ENCODE results near the gene TAS2R42. TPM values are rescaled to one million over a fixed set of nuclear protein-coding genes. Genes with fewer than 3 reads are reported as not detected.

TAS2R42 gene
- total and polyA plus RNA-seq, 2 of the 13 experiments (the other 11 are each of a cell fraction or from before 2014, with no cell fraction given): not detected

DNA sequence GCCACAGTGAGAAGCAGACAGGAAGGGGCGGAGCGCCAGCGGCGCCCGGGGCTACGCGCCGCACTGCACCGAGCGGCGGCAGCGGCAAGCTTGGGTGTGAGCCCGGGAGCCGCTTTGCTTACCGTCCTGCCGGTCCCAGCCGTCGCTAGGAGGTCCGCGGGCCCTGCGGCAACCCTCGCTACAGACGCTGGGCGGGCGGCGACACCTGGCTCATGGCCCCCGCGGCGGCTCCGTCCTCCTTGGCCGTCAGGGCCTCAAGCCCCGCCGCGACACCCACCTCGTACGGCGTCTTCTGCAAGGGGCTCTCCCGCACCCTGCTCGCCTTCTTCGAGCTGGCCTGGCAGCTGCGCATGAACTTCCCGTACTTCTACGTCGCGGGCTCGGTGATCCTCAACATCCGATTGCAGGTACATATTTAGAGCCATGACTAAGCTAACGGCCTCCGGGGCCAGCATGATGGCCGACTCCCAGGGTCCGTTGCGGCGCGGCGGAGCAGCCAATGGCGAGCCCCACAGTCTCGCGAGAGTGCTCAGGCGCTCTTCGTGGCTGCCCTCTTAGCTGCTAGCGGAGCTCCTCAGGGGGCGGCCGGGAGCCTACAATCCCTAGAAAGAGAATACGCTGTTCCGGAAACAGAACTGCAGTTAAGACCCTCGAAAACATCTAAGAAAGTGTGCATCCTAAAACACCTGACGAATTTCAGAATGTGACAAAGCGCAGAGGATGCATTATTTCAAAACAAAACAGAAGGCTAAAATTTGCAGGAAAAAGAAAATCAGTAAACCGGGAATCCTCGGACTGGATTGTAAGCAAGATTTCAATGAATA, 15.4 kb downstream of the TAS2R42 start, which contains the start of gene SMIM10L1 (continued):
- TF ChIP-seq TOPORS (CRISPR knock-in tag; IDR thresholded peaks at IDR 0.05) (no peak; the same call in 1 of the 2 replicates), HNRNPLL (IDR thresholded peaks at IDR 0.05; ENCODE audit: low read depth, low read length, poor library complexity, severe bottlenecking) (peak; percentile 67), NR2F6 (IDR thresholded peaks at IDR 0.05) (no peak), NR2F6 (CRISPR knock-in tag; IDR thresholded peaks at IDR 0.05) (no peak), RFX1 (IDR thresholded peaks at IDR 0.05) (no peak), ZUFSP (CRISPR knock-in tag; IDR thresholded peaks at IDR 0.05; ENCODE audit: borderline replicate concordance) (no peak), RFX5 (IDR thresholded peaks at IDR 0.05; ENCODE audit: low read depth, low read length) (no peak), ZNF619 (CRISPR knock-in tag; IDR thresholded peaks at IDR 0.05) (peak; percentile 80; the same call in 1 of the 2 replicates), IRX3 (CRISPR knock-in tag; IDR thresholded peaks at IDR 0.05; ENCODE audit: borderline replicate concordance, low read depth) (peak; percentile 87; the same call in 1 of the 2 replicates), SMARCC2 (IDR thresholded peaks at IDR 0.05) (no peak), HMGA1 (CRISPR knock-in tag; conservative IDR thresholded peaks at IDR 0.05) (no peak), ZNF782 (CRISPR knock-in tag; IDR thresholded peaks at IDR 0.05; ENCODE audit: borderline replicate concordance) (peak; percentile 74; the same call in 1 of the 2 replicates), CEBPG (CRISPR knock-in tag; IDR thresholded peaks at IDR 0.05) (peak; percentile 2; the same call in 1 of the 2 replicates), JDP2 (CRISPR knock-in tag; IDR thresholded peaks at IDR 0.05; ENCODE audit: borderline replicate concordance) (no peak), TEAD3 (CRISPR knock-in tag; optimal IDR thresholded peaks at IDR 0.05; ENCODE audit: borderline replicate concordance) (peak; percentile 22), ZSCAN21 (CRISPR knock-in tag; IDR thresholded peaks at IDR 0.05; ENCODE audit: borderline replicate concordance) (peak; percentile 94), ZNF768 (CRISPR knock-in tag; IDR thresholded peaks at IDR 0.05) (peak; percentile 84)
- TF ChIP-seq, protein P1, sequence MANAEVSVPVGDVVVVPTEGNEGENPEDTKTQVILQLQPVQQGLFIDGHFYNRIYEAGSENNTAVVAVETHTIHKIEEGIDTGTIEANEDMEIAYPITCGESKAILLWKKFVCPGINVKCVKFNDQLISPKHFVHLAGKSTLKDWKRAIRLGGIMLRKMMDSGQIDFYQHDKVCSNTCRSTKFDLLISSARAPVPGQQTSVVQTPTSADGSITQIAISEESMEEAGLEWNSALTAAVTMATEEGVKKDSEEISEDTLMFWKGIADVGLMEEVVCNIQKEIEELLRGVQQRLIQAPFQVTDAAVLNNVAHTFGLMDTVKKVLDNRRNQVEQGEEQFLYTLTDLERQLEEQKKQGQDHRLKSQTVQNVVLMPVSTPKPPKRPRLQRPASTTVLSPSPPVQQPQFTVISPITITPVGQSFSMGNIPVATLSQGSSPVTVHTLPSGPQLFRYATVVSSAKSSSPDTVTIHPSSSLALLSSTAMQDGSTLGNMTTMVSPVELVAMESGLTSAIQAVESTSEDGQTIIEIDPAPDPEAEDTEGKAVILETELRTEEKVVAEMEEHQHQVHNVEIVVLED (CRISPR knock-in tag; IDR thresholded peaks at IDR 0.05; ENCODE audit: borderline replicate concordance): peak; percentile 80; the same call in 1 of the 2 replicates
- TF ChIP-seq, protein P2, sequence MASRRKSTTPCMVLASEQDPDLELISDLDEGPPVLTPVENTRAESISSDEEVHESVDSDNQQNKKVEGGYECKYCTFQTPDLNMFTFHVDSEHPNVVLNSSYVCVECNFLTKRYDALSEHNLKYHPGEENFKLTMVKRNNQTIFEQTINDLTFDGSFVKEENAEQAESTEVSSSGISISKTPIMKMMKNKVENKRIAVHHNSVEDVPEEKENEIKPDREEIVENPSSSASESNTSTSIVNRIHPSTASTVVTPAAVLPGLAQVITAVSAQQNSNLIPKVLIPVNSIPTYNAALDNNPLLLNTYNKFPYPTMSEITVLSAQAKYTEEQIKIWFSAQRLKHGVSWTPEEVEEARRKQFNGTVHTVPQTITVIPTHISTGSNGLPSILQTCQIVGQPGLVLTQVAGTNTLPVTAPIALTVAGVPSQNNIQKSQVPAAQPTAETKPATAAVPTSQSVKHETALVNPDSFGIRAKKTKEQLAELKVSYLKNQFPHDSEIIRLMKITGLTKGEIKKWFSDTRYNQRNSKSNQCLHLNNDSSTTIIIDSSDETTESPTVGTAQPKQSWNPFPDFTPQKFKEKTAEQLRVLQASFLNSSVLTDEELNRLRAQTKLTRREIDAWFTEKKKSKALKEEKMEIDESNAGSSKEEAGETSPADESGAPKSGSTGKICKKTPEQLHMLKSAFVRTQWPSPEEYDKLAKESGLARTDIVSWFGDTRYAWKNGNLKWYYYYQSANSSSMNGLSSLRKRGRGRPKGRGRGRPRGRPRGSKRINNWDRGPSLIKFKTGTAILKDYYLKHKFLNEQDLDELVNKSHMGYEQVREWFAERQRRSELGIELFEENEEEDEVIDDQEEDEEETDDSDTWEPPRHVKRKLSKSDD (CRISPR knock-in tag; IDR thresholded peaks at IDR 0.05; ENCODE audit: low read depth): peak; percentile 74; the same call in 1 of the 2 replicates
- TF ChIP-seq, protein P3, sequence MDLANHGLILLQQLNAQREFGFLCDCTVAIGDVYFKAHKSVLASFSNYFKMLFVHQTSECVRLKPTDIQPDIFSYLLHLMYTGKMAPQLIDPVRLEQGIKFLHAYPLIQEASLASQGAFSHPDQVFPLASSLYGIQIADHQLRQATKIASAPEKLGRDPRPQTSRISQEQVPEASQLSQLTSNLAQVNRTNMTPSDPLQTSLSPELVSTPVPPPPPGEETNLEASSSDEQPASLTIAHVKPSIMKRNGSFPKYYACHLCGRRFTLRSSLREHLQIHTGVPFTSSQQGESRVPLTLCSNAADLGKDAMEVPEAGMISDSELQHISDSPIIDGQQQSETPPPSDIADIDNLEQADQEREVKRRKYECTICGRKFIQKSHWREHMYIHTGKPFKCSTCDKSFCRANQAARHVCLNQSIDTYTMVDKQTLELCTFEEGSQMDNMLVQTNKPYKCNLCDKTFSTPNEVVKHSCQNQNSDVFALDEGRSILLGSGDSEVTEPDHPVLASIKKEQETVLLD (CRISPR knock-in tag; IDR thresholded peaks at IDR 0.05; ENCODE audit: low read depth): peak; percentile 45; the same call in 1 of the 2 replicates

All from HepG2 (cell line).